ENCODE results near the gene TAS2R43.
A peak's percentile ranks its signal among the peaks of the same experiment; 100 is the strongest.
"Not testable (repeated sequence)": the region's sequence is repeated elsewhere in the genome, so short reads cannot be mapped to it uniquely, and the experiment has no call there.

TAS2R43 gene

GRCh38 chr12:11092128-11092527 lies at the start of gene TAS2R43:
Gene TAS2R43, minus strand, starts transcription at chr12:11092313. Its CDS starts 84 bp downstream, at chr12:11092229.
- no peak for DNase-seq (ENCODE audit: low spot score)
- Mint-ChIP-seq H3K36me3 (ENCODE audit: low read depth) (peaks cover 6% of the 10 kb centered on the region), H3K9me3 (no peaks in the 10 kb centered on the region), H3K27ac (no peak within 1 kb of the TSS), H3K27me3 (ENCODE audit: low read depth) (no peaks in the 10 kb centered on the region), H3K4me3 (no peak within 1 kb of the TSS), H3K4me1 (ENCODE audit: low read depth) (no peaks in the 10 kb centered on the region)

DNA sequence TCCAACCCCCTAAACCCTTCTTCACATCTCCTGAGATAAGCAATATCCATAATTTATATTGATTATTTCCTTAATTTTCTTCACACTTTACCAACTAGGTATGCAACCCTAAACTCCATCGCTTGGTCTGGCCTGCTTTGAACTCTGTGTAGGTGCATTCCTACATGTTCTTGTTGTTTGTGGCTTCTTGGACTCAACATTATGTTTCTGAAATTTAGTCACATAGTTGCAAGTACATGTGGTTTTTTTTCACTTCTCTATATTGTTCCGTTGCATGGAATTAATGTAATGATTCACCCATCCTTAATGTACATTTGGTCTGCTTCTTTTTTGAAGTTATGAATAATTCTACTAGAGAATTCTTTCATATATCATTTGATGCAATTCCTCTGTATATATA lies 44.0 kb upstream of the TAS2R43 start:
- peaks cover 4% of the 10 kb centered on the region for H3K4me1 Mint-ChIP-seq (ENCODE audit: low read depth)
- no peak for DNase-seq (ENCODE audit: low spot score)
- H3K9me3 Mint-ChIP-seq = peaks cover 6% of the 10 kb centered on the region
- no peaks in the 10 kb centered on the region for H3K27me3 Mint-ChIP-seq (ENCODE audit: low read depth)
- H3K36me3 Mint-ChIP-seq (ENCODE audit: low read depth) = peaks cover 30% of the 10 kb centered on the region
- H3K27ac Mint-ChIP-seq = no peak overlapping the region
- H3K4me3 Mint-ChIP-seq = no peak overlapping the region

DNA sequence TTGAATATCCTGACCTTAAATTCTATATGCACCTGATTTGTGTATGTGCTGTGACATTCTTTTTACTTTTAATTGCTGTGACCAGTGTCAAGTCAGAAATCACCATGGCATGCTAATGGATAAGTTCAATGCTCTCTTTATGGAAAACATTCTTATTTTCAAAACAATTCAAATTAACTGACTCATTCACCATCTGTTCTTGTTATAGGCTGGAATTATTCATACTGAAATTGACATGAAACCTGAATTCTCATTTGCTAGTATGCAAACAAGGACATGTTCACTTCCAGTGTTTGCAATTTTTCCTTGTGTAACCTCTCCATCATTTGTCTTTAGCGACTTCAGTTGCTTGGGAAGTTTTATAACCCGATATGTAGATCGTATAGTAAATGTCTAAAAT lies 42.2 kb upstream of the TAS2R43 start, which contains the start of gene TAS2R30:
TSS of gene TAS2R30 (minus strand) at position 340 of the 400 bp plus-strand sequence. CDS start 400 bp downstream, outside the sequence.
- peaks cover 4% of the 10 kb centered on the region for H3K4me1 Mint-ChIP-seq (ENCODE audit: low read depth)
- H3K9me3 Mint-ChIP-seq = no peaks in the 10 kb centered on the region
- H3K27me3 Mint-ChIP-seq (ENCODE audit: low read depth) = no peaks in the 10 kb centered on the region
- no peak for DNase-seq (ENCODE audit: low spot score)
- H3K4me3 Mint-ChIP-seq = no peak within 1 kb of the TSS
- peaks cover 21% of the 10 kb centered on the region for H3K36me3 Mint-ChIP-seq (ENCODE audit: low read depth)
- H3K27ac Mint-ChIP-seq = no peak within 1 kb of the TSS

DNA sequence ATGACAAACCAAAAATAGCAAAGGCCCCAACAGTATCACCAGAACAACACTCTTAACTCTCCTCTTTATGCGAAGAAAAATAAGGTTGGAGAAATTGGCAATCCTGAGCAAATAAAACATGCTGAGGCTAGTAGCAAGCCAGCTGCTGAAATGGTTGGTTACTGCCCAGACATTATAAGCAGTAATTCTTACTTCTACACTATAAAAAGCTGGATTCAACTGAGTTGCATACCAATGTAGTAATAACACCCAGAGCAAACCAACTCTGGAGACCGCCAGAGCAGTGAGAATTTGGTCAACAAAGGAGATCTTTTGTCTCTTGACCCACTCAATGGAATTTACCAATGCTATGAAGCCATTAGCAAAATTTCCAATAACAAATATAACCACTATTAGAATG lies 41.7 kb upstream of the TAS2R43 start:
- H3K4me1 Mint-ChIP-seq (ENCODE audit: low read depth) = peaks cover 4% of the 10 kb centered on the region
- no peak for DNase-seq (ENCODE audit: low spot score)
- peaks cover 21% of the 10 kb centered on the region for H3K36me3 Mint-ChIP-seq (ENCODE audit: low read depth)
- no peaks in the 10 kb centered on the region for H3K27me3 Mint-ChIP-seq (ENCODE audit: low read depth)
- H3K9me3 Mint-ChIP-seq = no peaks in the 10 kb centered on the region
- H3K4me3 Mint-ChIP-seq = no peak overlapping the region
- no peak overlapping the region for H3K27ac Mint-ChIP-seq

GRCh38 chr12:11133162-11133561 lies 41.0 kb upstream of the TAS2R43 start:
- no peaks in the 10 kb centered on the region for H3K27me3 Mint-ChIP-seq (ENCODE audit: low read depth)
- H3K4me3 Mint-ChIP-seq = no peak overlapping the region
- peaks cover 4% of the 10 kb centered on the region for H3K4me1 Mint-ChIP-seq (ENCODE audit: low read depth)
- DNase-seq (ENCODE audit: low spot score) = no peak
- H3K27ac Mint-ChIP-seq = no peak overlapping the region
- H3K9me3 Mint-ChIP-seq = no peaks in the 10 kb centered on the region
- peaks cover 23% of the 10 kb centered on the region for H3K36me3 Mint-ChIP-seq (ENCODE audit: low read depth)

GRCh38 chr12:11130999-11131398 lies 38.9 kb upstream of the TAS2R43 start:
- Mint-ChIP-seq H3K27me3 (ENCODE audit: low read depth) (no peaks in the 10 kb centered on the region), H3K36me3 (ENCODE audit: low read depth) (peaks cover 32% of the 10 kb centered on the region), H3K9me3 (peaks cover 6% of the 10 kb centered on the region), H3K27ac (no peak overlapping the region), H3K4me1 (ENCODE audit: low read depth) (peaks cover 3% of the 10 kb centered on the region), H3K4me3 (no peak overlapping the region)
- no peak for DNase-seq (ENCODE audit: low spot score)

DNA sequence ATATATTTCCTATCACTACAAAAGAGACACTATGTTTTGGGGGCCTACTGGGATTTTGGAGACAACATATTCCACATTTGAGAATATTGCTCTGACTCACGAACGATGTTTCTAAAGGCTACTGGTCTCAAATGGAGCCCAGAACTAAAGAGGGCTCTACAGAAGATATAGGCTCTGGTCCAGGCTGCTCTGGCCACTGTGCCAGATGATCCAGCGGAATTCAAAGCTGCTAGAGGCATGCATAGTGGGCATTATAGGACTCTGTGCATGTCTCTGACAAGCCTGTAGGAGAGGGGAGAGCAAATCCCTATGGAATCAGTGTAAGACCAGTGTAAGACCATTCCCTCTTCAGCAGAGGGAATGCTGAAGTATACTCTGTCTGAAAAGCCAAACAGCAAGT lies 38.3 kb upstream of the TAS2R43 start:
- Mint-ChIP-seq H3K27ac (no peak overlapping the region), H3K4me1 (ENCODE audit: low read depth) (peaks cover 3% of the 10 kb centered on the region), H3K4me3 (no peak overlapping the region), H3K27me3 (ENCODE audit: low read depth) (no peaks in the 10 kb centered on the region), H3K9me3 (peaks cover 6% of the 10 kb centered on the region), H3K36me3 (ENCODE audit: low read depth) (peaks cover 33% of the 10 kb centered on the region)
- DNase-seq (ENCODE audit: low spot score) = no peak

GRCh38 chr12:11114130-11114529 lies 22.0 kb upstream of the TAS2R43 start:
- Mint-ChIP-seq H3K9me3 (peaks cover 80% of the 10 kb centered on the region), H3K36me3 (ENCODE audit: low read depth) (peaks cover 79% of the 10 kb centered on the region), H3K4me1 (ENCODE audit: low read depth) (peaks cover 11% of the 10 kb centered on the region)
- H3K27ac Mint-ChIP-seq; H3K27me3 Mint-ChIP-seq (ENCODE audit: low read depth); H3K4me3 Mint-ChIP-seq; DNase-seq (ENCODE audit: low spot score): not testable (repeated sequence)

DNA sequence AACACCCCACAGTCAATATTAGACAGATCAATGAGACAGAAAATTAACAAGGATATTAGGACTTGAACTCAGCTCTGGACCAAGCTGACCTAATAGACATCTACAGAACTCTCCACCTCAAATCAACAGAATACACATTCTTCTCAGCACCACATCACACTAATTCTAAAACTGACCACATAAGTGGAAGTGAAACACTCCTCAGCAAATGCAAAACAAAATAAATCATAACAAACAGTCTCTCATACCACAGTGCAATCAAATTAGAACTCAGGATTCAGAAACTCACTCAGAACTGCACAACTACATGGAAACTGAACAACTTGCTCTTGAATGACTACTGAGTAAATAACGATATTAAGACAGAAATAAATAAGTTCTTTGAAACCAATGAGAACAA lies 19.1 kb upstream of the TAS2R43 start:
- H3K27me3 Mint-ChIP-seq (ENCODE audit: low read depth); H3K27ac Mint-ChIP-seq; H3K4me3 Mint-ChIP-seq; DNase-seq (ENCODE audit: low spot score): not testable (repeated sequence)
- peaks cover 78% of the 10 kb centered on the region for H3K36me3 Mint-ChIP-seq (ENCODE audit: low read depth)
- H3K4me1 Mint-ChIP-seq (ENCODE audit: low read depth) = peaks cover 16% of the 10 kb centered on the region
- H3K9me3 Mint-ChIP-seq = peaks cover 67% of the 10 kb centered on the region

DNA sequence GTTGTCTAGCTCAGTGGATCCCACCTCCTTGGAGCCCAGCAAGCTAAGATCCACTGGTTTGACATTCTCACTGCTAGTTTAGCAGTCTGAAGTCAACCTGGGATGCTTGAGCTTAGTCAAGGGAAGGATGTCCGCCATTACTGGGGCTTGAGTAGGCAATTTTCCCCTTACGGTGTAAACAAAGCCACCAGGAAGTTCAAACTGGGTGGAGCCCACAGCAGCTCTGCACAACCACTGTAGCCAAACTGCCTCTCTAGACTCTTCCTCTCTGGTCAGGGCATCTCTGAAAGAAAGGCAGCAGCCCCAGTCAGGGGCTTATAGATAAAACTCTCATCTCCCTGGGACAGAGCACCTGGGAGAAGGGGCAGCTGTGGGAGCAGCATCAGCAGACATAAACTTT lies 16.7 kb upstream of the TAS2R43 start:
- H3K36me3 Mint-ChIP-seq (ENCODE audit: low read depth) = peaks cover 72% of the 10 kb centered on the region
- peaks cover 59% of the 10 kb centered on the region for H3K9me3 Mint-ChIP-seq
- H3K27ac Mint-ChIP-seq = peak overlapping the region; percentile 45

DNA sequence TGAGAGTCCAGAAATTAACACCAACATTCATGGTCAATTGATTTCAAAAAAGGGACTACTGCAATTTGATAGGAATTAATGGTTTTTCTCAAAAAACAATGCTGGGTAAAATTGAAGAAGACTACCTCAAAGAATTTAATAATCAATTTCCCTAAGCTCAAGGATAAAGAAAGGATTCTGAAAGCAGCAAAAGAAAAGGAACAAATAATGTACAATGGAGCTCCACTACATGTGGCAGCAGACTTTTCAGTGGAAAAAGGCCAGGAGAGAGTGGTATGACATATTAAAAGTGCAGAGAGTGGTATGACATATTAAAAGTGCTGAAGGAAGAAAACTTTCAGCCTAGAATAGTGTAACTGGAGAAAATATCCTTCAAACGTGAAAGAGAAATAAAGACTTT lies 15.6 kb upstream of the TAS2R43 start:
- Mint-ChIP-seq H3K9me3 (peaks cover 55% of the 10 kb centered on the region), H3K4me1 (ENCODE audit: low read depth) (peaks cover 14% of the 10 kb centered on the region), H3K36me3 (ENCODE audit: low read depth) (peaks cover 68% of the 10 kb centered on the region), H3K27ac (no peak overlapping the region), H3K4me3 (no peak overlapping the region), H3K27me3 (ENCODE audit: low read depth) (no peaks in the 10 kb centered on the region)
- DNase-seq (ENCODE audit: low spot score) = no peak

More for the DNA sequence above, 16.7 kb upstream of the TAS2R43 start:
- Mint-ChIP-seq H3K4me1 (ENCODE audit: low read depth) (peaks cover 16% of the 10 kb centered on the region), H3K27me3 (ENCODE audit: low read depth) (no peaks in the 10 kb centered on the region), H3K4me3 (no peak overlapping the region)
- DNase-seq (ENCODE audit: low spot score) = no peak

DNA sequence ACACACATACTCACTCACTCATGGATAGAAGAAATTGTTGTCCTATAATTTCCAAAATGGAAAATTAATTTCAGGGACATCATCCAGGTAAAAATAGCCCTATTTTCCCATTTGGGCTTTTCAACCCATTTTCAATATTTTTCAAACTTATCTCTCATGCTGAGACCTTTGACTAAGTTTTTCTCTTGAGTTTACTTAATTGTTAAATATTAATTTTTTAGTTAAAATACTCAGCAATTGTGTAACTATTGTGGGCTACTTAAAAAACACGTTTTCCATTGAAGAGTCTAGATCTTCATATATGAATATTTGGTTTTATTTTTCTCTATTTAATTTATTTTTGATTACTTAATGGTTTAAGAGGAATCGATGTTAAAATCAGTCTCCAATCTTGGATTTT lies 14.2 kb upstream of the TAS2R43 start:
- Mint-ChIP-seq H3K4me3 (no peak overlapping the region), H3K9me3 (peaks cover 43% of the 10 kb centered on the region), H3K27me3 (ENCODE audit: low read depth) (no peaks in the 10 kb centered on the region), H3K27ac (no peak overlapping the region), H3K4me1 (ENCODE audit: low read depth) (peaks cover 14% of the 10 kb centered on the region), H3K36me3 (ENCODE audit: low read depth) (peaks cover 62% of the 10 kb centered on the region)
- DNase-seq (ENCODE audit: low spot score) = no peak

DNA sequence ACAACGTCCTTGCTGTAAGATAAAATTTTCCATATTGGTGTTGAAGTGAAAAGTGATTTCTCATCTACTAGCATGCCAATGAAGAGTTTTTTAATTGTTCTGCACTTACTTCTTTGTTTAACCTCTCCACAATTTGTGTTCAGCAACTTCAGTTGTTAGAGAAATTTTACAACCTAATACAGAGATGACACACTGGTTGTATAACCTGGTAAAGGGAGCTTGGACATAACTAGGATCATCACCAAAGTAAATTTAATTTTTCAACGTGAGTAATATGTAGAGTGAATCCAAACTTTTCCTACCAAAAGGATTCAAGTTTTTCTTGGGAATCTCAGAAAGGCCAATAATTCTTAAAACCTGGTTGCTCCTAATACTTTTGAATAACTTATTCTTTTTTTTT lies 13.4 kb upstream of the TAS2R43 start:
- Mint-ChIP-seq H3K36me3 (ENCODE audit: low read depth) (peaks cover 57% of the 10 kb centered on the region), H3K9me3 (peaks cover 35% of the 10 kb centered on the region), H3K4me1 (ENCODE audit: low read depth) (peaks cover 14% of the 10 kb centered on the region), H3K4me3 (no peak overlapping the region), H3K27ac (no peak overlapping the region), H3K27me3 (ENCODE audit: low read depth) (no peaks in the 10 kb centered on the region)
- DNase-seq (ENCODE audit: low spot score) = no peak

DNA sequence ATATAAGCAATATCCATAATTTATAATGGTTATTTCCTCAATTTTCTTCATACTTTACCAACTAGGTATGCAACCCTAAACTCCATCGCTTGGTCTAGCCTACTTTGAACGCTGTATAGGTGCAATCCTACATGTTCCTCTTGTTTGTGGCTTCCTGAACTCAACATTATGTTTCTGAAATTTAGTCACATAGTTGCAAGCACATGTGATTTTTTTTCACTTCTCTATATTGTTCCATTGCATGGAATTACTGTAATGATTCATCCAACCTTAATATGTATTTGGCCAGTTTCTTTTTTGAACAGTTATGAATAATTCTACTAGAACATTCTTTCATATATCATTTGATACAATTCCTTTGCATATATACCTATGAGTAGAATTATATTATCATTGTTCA lies 2.8 kb upstream of the TAS2R43 start:
- not testable (repeated sequence) for H3K9me3 Mint-ChIP-seq; H3K4me1 Mint-ChIP-seq (ENCODE audit: low read depth); DNase-seq (ENCODE audit: low spot score); H3K4me3 Mint-ChIP-seq; H3K27me3 Mint-ChIP-seq (ENCODE audit: low read depth); H3K27ac Mint-ChIP-seq
- H3K36me3 Mint-ChIP-seq (ENCODE audit: low read depth) = peaks cover 17% of the 10 kb centered on the region

DNA sequence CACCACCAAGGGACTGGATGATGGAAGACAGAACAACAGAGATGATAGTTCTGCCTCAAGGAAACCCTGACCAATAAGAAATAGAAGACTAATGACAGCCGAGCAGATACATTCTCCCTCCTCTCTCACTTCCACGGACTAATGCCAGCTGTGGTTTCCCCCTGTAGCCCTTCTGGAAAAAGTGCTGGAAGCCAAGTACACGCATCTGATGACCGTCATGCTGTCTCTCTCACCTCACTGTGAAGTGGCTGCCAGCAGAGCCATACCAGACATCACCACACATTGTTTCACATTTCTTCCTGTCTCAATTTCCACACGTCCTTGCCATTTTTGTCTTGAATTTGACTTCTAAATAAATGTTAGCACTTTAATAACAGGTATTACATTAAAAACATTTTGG lies 2.9 kb downstream of the TAS2R43 start:
- Mint-ChIP-seq H3K4me3 (no peak overlapping the region), H3K9me3 (peaks cover 1% of the 10 kb centered on the region), H3K27ac (no peak overlapping the region), H3K36me3 (ENCODE audit: low read depth) (peaks cover 10% of the 10 kb centered on the region), H3K27me3 (ENCODE audit: low read depth) (no peaks in the 10 kb centered on the region), H3K4me1 (ENCODE audit: low read depth) (no peaks in the 10 kb centered on the region)
- DNase-seq (ENCODE audit: low spot score) = no peak

Data from T-helper 2 cell treated with Interferon-gamma antibody and Interleukin-4, amounts not matched to agents 5 μg/mL and 100 μg/mL, for 36 hours (primary cell).